ENCODE results near the gene ASAP3. TPM values are rescaled to one million over a fixed set of nuclear protein-coding genes. Genes with fewer than 3 reads are reported as not detected.
"Not testable (repeated sequence)": the region's sequence is repeated elsewhere in the genome, so short reads cannot be mapped to it uniquely, and the experiment has no call there.

The ASAP3 gene
- total RNA-seq, 1 experiment from 2014 or later: 0.60 TPM

DNA sequence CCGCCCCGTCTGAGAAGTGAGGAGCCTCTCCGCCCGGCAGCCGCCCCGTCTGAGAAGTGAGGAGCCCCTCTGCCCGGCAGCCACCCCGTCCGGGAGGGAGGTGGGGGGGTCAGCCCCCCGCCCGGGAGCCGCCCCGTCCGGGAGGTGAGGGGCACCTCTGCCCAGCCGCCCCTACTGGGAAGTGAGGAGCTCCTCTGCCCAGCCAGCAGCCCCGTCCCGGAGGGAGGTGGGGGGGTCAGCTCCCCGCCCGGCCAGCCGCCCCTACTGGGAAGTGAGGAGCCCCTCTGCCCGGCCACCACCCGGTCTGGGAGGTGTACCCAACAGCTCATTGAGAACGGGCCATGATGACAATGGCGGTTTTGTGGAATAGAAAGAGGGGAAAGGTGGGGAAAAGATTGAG lies 20.2 kb upstream of the ASAP3 start:
- not testable (repeated sequence) for H3K9ac ChIP-seq (ENCODE audit: low read length); H3K9me2 ChIP-seq (replicated peaks; ENCODE audit: insufficient read depth, low read length); H3K4me1 ChIP-seq (ENCODE audit: low read length); H3K27ac ChIP-seq (ENCODE audit: low read length); H3K4me2 ChIP-seq (ENCODE audit: low read depth, low read length, poor library complexity, severe bottlenecking); H3K36me3 ChIP-seq (ENCODE audit: insufficient read depth, low read length); H3K27me3 ChIP-seq (ENCODE audit: low read length); H2AFZ ChIP-seq (ENCODE audit: low read length); H3K9me3 ChIP-seq (ENCODE audit: low read length); H4K20me1 ChIP-seq (ENCODE audit: insufficient read depth, low read depth, low read length); H3K4me3 ChIP-seq (ENCODE audit: low read length); H3K79me2 ChIP-seq (ENCODE audit: low read length); DNase-seq

- H3K27ac ChIP-seq (ENCODE audit: low read length): no peak overlapping the region
- H3K9me2 ChIP-seq (replicated peaks; ENCODE audit: insufficient read depth, low read length): no peaks in the 10 kb centered on the region
- H3K9ac ChIP-seq (ENCODE audit: low read length): no peak overlapping the region
- no peaks in the 10 kb centered on the region for H3K9me3 ChIP-seq (ENCODE audit: low read length)
- peaks cover 6% of the 10 kb centered on the region; the same call in 1 of the 2 replicates for H3K4me1 ChIP-seq (ENCODE audit: low read length)
- no peak overlapping the region for H2AFZ ChIP-seq (ENCODE audit: low read length)
- H3K4me3 ChIP-seq (ENCODE audit: low read length): no peak overlapping the region
- H4K20me1 ChIP-seq (ENCODE audit: insufficient read depth, low read depth, low read length): no peaks in the 10 kb centered on the region
- no peaks in the 10 kb centered on the region for H3K79me2 ChIP-seq (ENCODE audit: low read length)
- no peaks in the 10 kb centered on the region for H3K27me3 ChIP-seq (ENCODE audit: low read length)
- no peak for DNase-seq
- no peaks in the 10 kb centered on the region; the same call in 1 of the 2 replicates for H3K36me3 ChIP-seq (ENCODE audit: insufficient read depth, low read length)
- H3K4me2 ChIP-seq (ENCODE audit: low read depth, low read length, poor library complexity, severe bottlenecking): no peak overlapping the region
These were observed 19.0 kb upstream of the ASAP3 start for GRCh38 chr1:23502951-23503350.

DNA sequence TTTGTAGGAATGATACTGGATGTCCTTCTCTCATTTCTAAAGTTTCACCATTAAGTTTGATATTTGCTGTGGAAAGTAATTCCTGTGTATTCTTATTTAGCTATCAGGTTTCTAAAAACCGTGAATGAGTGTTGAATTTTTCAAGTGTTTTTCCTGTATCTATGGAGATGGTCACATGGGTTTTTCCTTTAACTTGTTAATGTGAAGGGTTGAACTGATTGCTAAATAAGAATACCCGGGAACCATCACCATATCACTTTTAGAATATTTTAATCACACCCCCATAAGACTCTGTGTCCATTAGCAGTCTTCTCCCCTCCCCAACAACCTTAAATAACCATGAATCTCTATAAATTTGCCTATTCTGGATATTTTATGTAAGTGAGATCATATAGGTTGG lies 16.5 kb upstream of the ASAP3 start:
- Histone ChIP-seq H3K4me3 (ENCODE audit: low read length) (no peak overlapping the region), H3K9ac (ENCODE audit: low read length) (no peak overlapping the region), H3K36me3 (ENCODE audit: insufficient read depth, low read length) (no peaks in the 10 kb centered on the region), H3K27me3 (ENCODE audit: low read length) (no peaks in the 10 kb centered on the region), H3K4me1 (ENCODE audit: low read length) (peaks cover 9% of the 10 kb centered on the region; the same call in 1 of the 2 replicates), H3K9me3 (ENCODE audit: low read length) (no peaks in the 10 kb centered on the region), H3K79me2 (ENCODE audit: low read length) (no peaks in the 10 kb centered on the region), H2AFZ (ENCODE audit: low read length) (no peak overlapping the region), H3K9me2 (replicated peaks; ENCODE audit: insufficient read depth, low read length) (no peaks in the 10 kb centered on the region), H3K27ac (ENCODE audit: low read length) (no peak overlapping the region), H4K20me1 (ENCODE audit: insufficient read depth, low read depth, low read length) (no peaks in the 10 kb centered on the region), H3K4me2 (ENCODE audit: low read depth, low read length, poor library complexity, severe bottlenecking) (no peak overlapping the region)
- no peak for DNase-seq

GRCh38 chr1:23497777-23498439 lies 13.9 kb upstream of the ASAP3 start:
- Histone ChIP-seq H2AFZ (ENCODE audit: low read length) (no peak overlapping the region), H3K4me2 (ENCODE audit: low read depth, low read length, poor library complexity, severe bottlenecking) (no peak overlapping the region), H3K9ac (ENCODE audit: low read length) (no peak overlapping the region)

GRCh38 chr1:23496490-23497181 lies 12.7 kb upstream of the ASAP3 start:
- H4K20me1 ChIP-seq (ENCODE audit: insufficient read depth, low read depth, low read length): no peaks in the 10 kb centered on the region
- H3K79me2 ChIP-seq (ENCODE audit: low read length): no peaks in the 10 kb centered on the region
- peaks cover 9% of the 10 kb centered on the region; the same call in 1 of the 2 replicates for H3K4me1 ChIP-seq (ENCODE audit: low read length)
- DNase-seq: no peak
- H3K27ac ChIP-seq (ENCODE audit: low read length): no peak overlapping the region
- H3K4me2 ChIP-seq (ENCODE audit: low read depth, low read length, poor library complexity, severe bottlenecking): no peak overlapping the region
- no peaks in the 10 kb centered on the region for H3K27me3 ChIP-seq (ENCODE audit: low read length)
- H3K4me3 ChIP-seq (ENCODE audit: low read length): no peak overlapping the region
- H3K9me2 ChIP-seq (replicated peaks; ENCODE audit: insufficient read depth, low read length): no peaks in the 10 kb centered on the region
- no peak overlapping the region for H2AFZ ChIP-seq (ENCODE audit: low read length)
- no peak overlapping the region for H3K9ac ChIP-seq (ENCODE audit: low read length)
- H3K9me3 ChIP-seq (ENCODE audit: low read length): no peaks in the 10 kb centered on the region
- no peaks in the 10 kb centered on the region for H3K36me3 ChIP-seq (ENCODE audit: insufficient read depth, low read length)

More at GRCh38 chr1:23497777-23498439, 13.9 kb upstream of the ASAP3 start:
- H3K4me1 ChIP-seq (ENCODE audit: low read length): peaks cover 9% of the 10 kb centered on the region; the same call in 1 of the 2 replicates
- H3K36me3 ChIP-seq (ENCODE audit: insufficient read depth, low read length): no peaks in the 10 kb centered on the region
- no peaks in the 10 kb centered on the region for H3K9me3 ChIP-seq (ENCODE audit: low read length)
- H3K27ac ChIP-seq (ENCODE audit: low read length): no peak overlapping the region
- H4K20me1 ChIP-seq (ENCODE audit: insufficient read depth, low read depth, low read length): no peaks in the 10 kb centered on the region
- no peak overlapping the region for H3K4me3 ChIP-seq (ENCODE audit: low read length)
- H3K79me2 ChIP-seq (ENCODE audit: low read length): no peaks in the 10 kb centered on the region
- no peaks in the 10 kb centered on the region for H3K27me3 ChIP-seq (ENCODE audit: low read length)
- no peak for DNase-seq
- H3K9me2 ChIP-seq (replicated peaks; ENCODE audit: insufficient read depth, low read length): no peaks in the 10 kb centered on the region

DNA sequence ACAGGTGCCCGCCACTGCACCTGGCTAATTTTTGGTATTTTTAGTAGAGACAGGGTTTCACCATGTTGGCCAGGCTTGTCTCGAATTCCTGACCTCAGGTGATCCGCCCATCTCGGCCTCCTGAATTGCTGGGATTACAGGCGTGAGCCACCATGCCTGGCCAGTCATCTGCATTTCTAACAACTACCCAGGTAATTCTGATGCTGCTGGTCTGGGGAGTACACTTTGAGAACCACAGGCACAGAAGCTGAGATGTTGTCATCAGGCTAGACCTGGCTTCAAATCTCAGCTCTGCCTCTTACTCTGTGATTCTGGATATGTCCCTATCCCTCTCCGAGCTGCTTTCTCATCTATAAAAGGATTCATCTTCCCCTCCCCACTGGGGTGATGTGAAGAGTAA lies 10.9 kb upstream of the ASAP3 start:
- not testable (repeated sequence) for H3K4me2 ChIP-seq (ENCODE audit: low read depth, low read length, poor library complexity, severe bottlenecking); H3K27ac ChIP-seq (ENCODE audit: low read length); H2AFZ ChIP-seq (ENCODE audit: low read length); H3K9me2 ChIP-seq (replicated peaks; ENCODE audit: insufficient read depth, low read length); H3K9ac ChIP-seq (ENCODE audit: low read length); H3K4me1 ChIP-seq (ENCODE audit: low read length); H3K4me3 ChIP-seq (ENCODE audit: low read length); H3K27me3 ChIP-seq (ENCODE audit: low read length); H4K20me1 ChIP-seq (ENCODE audit: insufficient read depth, low read depth, low read length); DNase-seq; H3K9me3 ChIP-seq (ENCODE audit: low read length); H3K79me2 ChIP-seq (ENCODE audit: low read length); H3K36me3 ChIP-seq (ENCODE audit: insufficient read depth, low read length)

GRCh38 chr1:23492776-23493175 lies 8.8 kb upstream of the ASAP3 start:
- not testable (repeated sequence) for H3K9me3 ChIP-seq (ENCODE audit: low read length); H3K36me3 ChIP-seq (ENCODE audit: insufficient read depth, low read length); H2AFZ ChIP-seq (ENCODE audit: low read length); H3K79me2 ChIP-seq (ENCODE audit: low read length); H3K27ac ChIP-seq (ENCODE audit: low read length); H3K4me2 ChIP-seq (ENCODE audit: low read depth, low read length, poor library complexity, severe bottlenecking); H3K9ac ChIP-seq (ENCODE audit: low read length); H3K9me2 ChIP-seq (replicated peaks; ENCODE audit: insufficient read depth, low read length); H3K4me3 ChIP-seq (ENCODE audit: low read length); H3K4me1 ChIP-seq (ENCODE audit: low read length); H4K20me1 ChIP-seq (ENCODE audit: insufficient read depth, low read depth, low read length); H3K27me3 ChIP-seq (ENCODE audit: low read length); DNase-seq

DNA sequence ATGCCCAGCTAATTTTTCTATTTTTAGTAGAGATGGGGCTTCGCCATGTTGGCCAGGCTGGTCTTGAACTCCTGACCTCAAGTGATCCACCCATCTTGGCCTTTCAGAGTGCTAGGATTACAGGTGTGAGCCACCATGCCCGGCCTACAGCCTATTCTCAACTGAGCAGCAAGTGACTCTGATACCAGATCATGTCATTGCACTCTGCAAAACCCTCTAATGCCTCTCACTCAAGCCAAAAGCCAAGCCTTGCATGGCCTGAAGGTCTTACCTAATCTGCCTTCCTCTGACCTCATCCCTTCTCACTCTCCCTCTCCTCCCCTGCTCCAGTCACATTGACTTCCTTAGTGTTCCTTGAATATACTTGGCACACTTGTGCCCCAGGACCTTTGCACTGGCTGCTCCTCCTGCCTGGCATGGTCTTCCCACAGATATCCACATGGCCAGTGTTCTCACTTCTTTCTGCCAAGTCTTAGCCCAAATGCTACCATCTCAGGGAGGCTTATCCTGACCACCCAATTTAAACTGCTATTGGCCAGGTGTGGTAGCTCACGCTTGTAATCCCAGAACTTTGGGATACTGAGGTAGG lies 8.2 kb upstream of the ASAP3 start:
- H3K9ac ChIP-seq (ENCODE audit: low read length): no peak overlapping the region

More for the DNA sequence above, 8.2 kb upstream of the ASAP3 start:
- Histone ChIP-seq H3K27ac (ENCODE audit: low read length) (no peak overlapping the region), H3K9me3 (ENCODE audit: low read length) (no peaks in the 10 kb centered on the region), H3K79me2 (ENCODE audit: low read length) (no peaks in the 10 kb centered on the region), H3K36me3 (ENCODE audit: insufficient read depth, low read length) (no peaks in the 10 kb centered on the region), H4K20me1 (ENCODE audit: insufficient read depth, low read depth, low read length) (no peaks in the 10 kb centered on the region), H3K4me2 (ENCODE audit: low read depth, low read length, poor library complexity, severe bottlenecking) (no peak overlapping the region), H3K4me1 (ENCODE audit: low read length) (peaks cover 3% of the 10 kb centered on the region; the same call in 1 of the 2 replicates), H2AFZ (ENCODE audit: low read length) (no peak overlapping the region), H3K9me2 (replicated peaks; ENCODE audit: insufficient read depth, low read length) (no peaks in the 10 kb centered on the region), H3K27me3 (ENCODE audit: low read length) (no peaks in the 10 kb centered on the region), H3K4me3 (ENCODE audit: low read length) (no peak overlapping the region)
- no peak for DNase-seq

Measured in Karpas-422 (cell line).